ENCODE results near the gene MAGEB10.
"Not testable (repeated sequence)": the region's sequence is repeated elsewhere in the genome, so short reads cannot be mapped to it uniquely, and the experiment has no call there.

The MAGEB10 gene

DNA sequence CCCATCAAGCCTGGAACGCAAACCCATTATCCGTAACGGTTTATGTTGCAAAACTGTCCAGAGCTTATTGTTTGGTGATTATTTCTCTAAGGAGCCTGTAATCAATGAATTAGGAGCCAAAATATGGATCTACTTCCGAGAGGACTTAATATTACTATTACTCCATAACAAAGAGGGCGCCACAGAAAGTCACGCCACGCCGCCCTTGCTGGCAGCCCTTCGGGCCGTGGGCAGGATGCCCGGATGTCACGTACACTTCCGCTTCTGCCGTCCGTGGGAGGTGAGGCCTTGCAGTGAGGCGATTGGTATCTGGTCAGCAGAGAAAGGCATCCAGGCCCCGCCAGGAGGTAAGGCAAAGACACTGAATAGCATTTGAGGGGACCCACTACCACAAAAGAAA is at the start of gene MAGEB10:
TSS of gene MAGEB10 (plus strand) at position 301 of the 400 bp plus-strand sequence. CDS start 13,317 bp downstream, outside the sequence.
- no peak for DNase-seq

- DNase-seq: no peak
These were observed 42.1 kb upstream of the MAGEB10 start for GRCh38 chrX:27765718-27766117.

GRCh38 chrX:27767387-27767786 is 40.4 kb upstream of the MAGEB10 start:
- DNase-seq: no peak

DNA sequence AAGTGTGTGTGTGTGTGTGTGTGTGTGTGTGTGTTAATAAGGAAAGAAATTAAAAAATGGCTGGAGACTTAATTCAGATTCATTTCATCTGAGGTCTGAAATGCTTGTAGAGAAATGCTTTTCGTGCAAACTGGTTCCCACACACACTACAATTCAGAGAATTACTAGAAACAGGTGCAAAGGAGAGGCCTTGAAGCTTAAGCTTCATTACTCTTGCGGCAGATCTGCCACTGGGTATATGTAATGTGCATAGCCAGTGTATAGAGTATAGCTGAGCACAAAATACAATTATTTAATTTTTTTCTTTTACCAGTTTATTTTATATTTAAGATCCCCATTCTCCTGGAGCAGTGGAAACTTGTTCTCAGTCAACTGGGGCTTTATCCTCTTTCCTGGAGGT is 31.8 kb upstream of the MAGEB10 start:
- no peak for DNase-seq

- DNase-seq: no peak
These were observed 11.0 kb upstream of the MAGEB10 start for GRCh38 chrX:27796640-27797257.

DNA sequence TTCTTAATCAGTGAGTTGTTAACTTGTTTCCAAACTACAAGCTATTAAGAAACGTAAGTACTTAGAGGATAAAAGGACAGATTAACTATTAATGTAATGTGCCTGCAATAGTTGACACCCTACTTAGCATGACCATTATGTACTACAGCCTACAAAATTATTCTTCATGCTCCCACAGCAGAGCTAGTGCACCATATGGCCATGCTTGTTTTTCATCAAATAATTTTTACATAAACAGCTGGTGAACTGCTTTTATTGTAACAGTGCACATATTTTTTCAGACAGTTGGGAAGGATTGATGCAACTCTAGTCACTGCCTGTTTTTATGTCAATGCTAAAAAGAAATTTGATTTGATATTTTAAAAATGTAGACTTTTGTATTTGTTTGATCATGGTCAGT is 10.2 kb upstream of the MAGEB10 start:
- DNase-seq: no peak

DNA sequence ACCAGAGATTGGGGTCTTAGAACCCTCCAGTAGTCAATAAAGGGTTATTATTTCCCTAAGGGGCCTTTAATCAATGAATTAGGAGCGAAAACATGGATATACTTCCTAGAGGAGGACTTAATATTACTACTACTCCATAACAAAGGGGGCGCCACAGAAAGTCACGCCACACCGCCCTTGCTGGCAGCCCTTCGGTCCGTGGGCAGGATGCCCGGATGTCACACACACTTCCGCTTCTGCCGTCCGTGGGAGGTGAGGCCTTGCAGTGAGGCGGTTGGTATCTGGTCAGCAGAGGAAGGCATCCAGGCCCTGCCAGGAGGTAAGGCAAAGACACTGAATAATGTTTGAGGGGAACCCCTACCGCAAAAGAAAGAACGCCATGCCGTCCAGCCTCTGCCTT is 436 bp downstream of the MAGEB10 start:
- DNase-seq: no peak

GRCh38 chrX:27808991-27809859 is 1.4 kb downstream of the MAGEB10 start:
- not testable (repeated sequence) for DNase-seq

DNA sequence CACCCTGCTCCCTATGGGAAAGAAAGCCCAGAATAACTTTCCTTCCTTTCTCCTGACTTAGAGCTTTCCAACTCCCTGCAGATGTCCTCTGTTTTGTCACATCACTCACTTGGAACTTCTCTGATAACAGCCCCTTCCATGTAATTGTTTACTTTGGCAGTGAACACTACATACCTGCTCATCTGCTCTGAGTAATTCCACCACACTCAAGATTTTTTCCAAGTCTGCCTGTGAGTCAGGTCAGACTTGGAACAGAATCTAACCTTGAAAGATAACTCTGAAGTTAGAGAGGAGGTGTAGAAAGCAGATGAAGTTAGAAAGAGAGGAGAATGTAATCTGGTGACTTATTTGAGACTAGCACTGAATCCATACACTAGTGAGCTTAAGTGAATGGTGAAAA is 7.4 kb downstream of the MAGEB10 start:
- DNase-seq: no peak

GRCh38 chrX:27823812-27824211 is 16.0 kb downstream of the MAGEB10 start:
- no peak for DNase-seq

DNA sequence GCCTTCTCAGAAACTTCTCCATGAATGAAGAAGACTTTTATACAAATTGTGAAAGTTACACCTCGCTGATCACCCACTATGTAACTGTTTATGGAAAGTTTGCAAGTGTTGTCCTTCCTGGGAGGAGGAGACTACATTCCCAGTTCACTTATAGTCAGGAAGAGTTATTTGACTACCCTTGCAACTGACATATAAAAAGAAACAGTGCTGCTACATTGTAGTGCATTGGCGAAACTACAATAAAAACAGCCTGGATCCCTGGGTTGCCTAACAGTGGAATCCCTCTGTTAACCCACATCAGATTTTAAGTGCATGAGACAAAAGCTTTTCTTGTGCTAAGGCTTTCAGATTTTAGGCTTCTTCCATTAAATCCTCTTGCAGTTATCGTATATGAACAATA is 30.4 kb downstream of the MAGEB10 start:
- DNase-seq: no peak

GRCh38 chrX:27840881-27841280 is 33.1 kb downstream of the MAGEB10 start:
- no peak for DNase-seq

DNA sequence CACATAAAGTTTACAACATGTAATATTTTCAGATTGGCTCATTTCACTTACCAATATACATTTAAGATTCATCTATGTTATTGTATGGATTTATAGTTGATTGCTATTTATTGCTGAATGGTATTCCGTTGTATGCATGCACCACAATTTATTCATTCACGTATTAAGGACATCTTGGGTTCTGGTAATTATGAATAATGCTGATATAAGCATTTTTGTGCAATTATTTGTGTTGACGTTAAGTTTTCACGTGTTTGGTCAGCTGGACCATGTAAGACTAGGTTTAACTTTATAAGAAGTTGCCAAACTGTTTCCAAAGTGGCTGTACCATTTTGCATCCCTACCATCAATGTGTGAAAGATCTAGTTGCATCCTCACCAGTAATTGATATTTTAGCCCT is 35.1 kb downstream of the MAGEB10 start:
- no peak for DNase-seq

GRCh38 chrX:27860337-27860736 is 52.5 kb downstream of the MAGEB10 start:
- DNase-seq: no peak

DNA sequence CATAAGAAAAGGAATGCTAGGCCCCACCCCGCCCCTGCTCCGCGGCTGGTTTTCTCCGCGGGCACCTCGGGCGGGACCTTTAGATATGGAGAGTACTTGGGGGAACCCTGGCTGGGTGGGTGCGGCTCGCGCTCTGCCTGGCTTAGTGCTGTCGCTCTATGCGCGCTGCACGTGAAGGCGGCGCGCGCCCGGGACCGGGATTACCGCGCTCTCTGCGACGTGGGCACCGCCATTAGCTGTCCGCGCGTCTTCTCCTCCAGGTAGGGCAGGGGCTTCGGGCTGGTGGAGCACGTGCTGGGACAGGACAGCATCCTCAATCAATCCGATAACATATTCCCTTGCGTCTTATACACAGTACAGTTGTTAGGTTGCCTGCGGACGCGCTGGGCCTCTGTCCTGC is 56.0 kb downstream of the MAGEB10 start:
- no peak for DNase-seq

Data from NCI-H69 (cell line).